Hepatocyte (in vitro differentiated cells): ENCODE results near the gene STAC3. TPM values are rescaled to one million over a fixed set of nuclear protein-coding genes. Genes with fewer than 3 reads are reported as not detected.
"Not testable (repeated sequence)": the region's sequence is repeated elsewhere in the genome, so short reads cannot be mapped to it uniquely, and the experiment has no call there.

Source experiments
- DNase-seq: peaks from one replicate; pipeline ENCODE4 v3.0.0-alpha.2; 2016; ENCODE audit warnings: low spot score
- H2AFZ ChIP-seq: fragments of 200-600 bp; sonication (generic); 2 replicates; pipeline ENCODE4 v1.6.0; 2016; ENCODE audit warnings: antibody characterized with exemption, mild to moderate bottlenecking
- H3K27ac ChIP-seq: fragments of 200-600 bp; sonication (generic); 2 replicates; pipeline ENCODE4 v1.5.1; 2016; ENCODE audit warnings: mild to moderate bottlenecking
- H3K27me3 ChIP-seq: fragments of 200-600 bp; sonication (generic); 2 replicates; pipeline ENCODE4 v1.6.1; 2016
- H3K36me3 ChIP-seq: fragments of 200-600 bp; sonication (generic); replicated peaks from 2 replicates; pipeline ENCODE4 v1.5.1; 2016; ENCODE audit warnings: low read depth; ENCODE audit not compliant: insufficient read depth
- H3K4me1 ChIP-seq: fragments of 200-600 bp; sonication (generic); 2 replicates; pipeline ENCODE4 v1.5.1; 2016; ENCODE audit warnings: mild to moderate bottlenecking, moderate library complexity; ENCODE audit not compliant: insufficient read depth
- H3K4me2 ChIP-seq: fragments of 200-600 bp; sonication (generic); 2 replicates; pipeline ENCODE4 v1.6.0; 2016
- H3K4me3 ChIP-seq: fragments of 200-600 bp; sonication (generic); 2 replicates; pipeline ENCODE4 v1.5.1; 2016; ENCODE audit warnings: mild to moderate bottlenecking
- H3K79me2 ChIP-seq: fragments of 200-600 bp; sonication (generic); 2 replicates; pipeline ENCODE4 v1.6.0; 2017; ENCODE audit warnings: mild to moderate bottlenecking
- H3K9me2 ChIP-seq: fragments of 200-600 bp; sonication (generic); replicated peaks from 2 replicates; pipeline ENCODE4 v1.6.0; 2017; ENCODE audit warnings: mild to moderate bottlenecking; ENCODE audit not compliant: insufficient read depth
- H3K9me3 ChIP-seq: fragments of 200-600 bp; sonication (generic); 2 replicates; pipeline ENCODE4 v1.5.1; 2016; ENCODE audit warnings: low read depth, mild to moderate bottlenecking
- H4K20me1 ChIP-seq: fragments of 200-600 bp; sonication (generic); 2 replicates; pipeline ENCODE4 v1.6.0; 2016; ENCODE audit warnings: mild to moderate bottlenecking; ENCODE audit not compliant: insufficient read depth, poor library complexity, severe bottlenecking
- CTCF ChIP-seq: fragments of 200-600 bp; sonication (generic); IDR thresholded peaks from 2 replicates; pipeline ENCODE4 v1.5.1; 2016; ENCODE audit warnings: antibody characterized with exemption, mild to moderate bottlenecking; ENCODE audit not compliant: poor library complexity
- EZH2 ChIP-seq: fragments of 200-600 bp; sonication (generic); IDR thresholded peaks from 2 replicates; pipeline ENCODE4 v1.6.1; 2016; ENCODE audit warnings: antibody characterized with exemption, mild to moderate bottlenecking, borderline replicate concordance
- EZH2phosphoT487 ChIP-seq: fragments of 200-600 bp; sonication (generic); IDR thresholded peaks from one replicate; pipeline ENCODE4 v1.6.1; 2018; ENCODE audit warnings: antibody characterized with exemption, mild to moderate bottlenecking, low read depth, moderate library complexity; ENCODE audit not compliant: unreplicated experiment, severe bottlenecking
- WGBS: methylation state at CpG from one replicate; pipeline ENCODE4 v1.1.6; 2016; ENCODE audit warnings: low lambda C conversion rate; ENCODE audit errors: missing lambda C conversion rate; 5-methylcytosine and 5-hydroxymethylcytosine counted together
- polyA plus RNA-seq: library from polyadenylated mRNA; unstranded; fragments of >200 nt; fragmentation: Nextera tagmentation; extraction: Ambion mirVana; gene quantifications from 2 replicates; pipeline ENCODE4 v1.2.1, GENCODE V29; 2016
- total RNA-seq: library from RNA; depleted of rRNA; stranded (reverse); fragments of >200 nt; gene quantifications from 2 replicates; pipeline ENCODE4 v1.2.3, GENCODE V29; 2014

STAC3 gene
- total and polyA plus RNA-seq, 2 experiments from 2014 or later = 0.23 to 0.83 TPM

- Histone ChIP-seq H3K4me2 (peak overlapping the region; percentile 59), H3K36me3 (no peaks in the 10 kb centered on the region), H3K4me3 (no peak overlapping the region), H4K20me1 (no peaks in the 10 kb centered on the region), H3K27ac (peak overlapping the region; percentile 88), H3K27me3 (no peaks in the 10 kb centered on the region), H3K79me2 (no peaks in the 10 kb centered on the region), H3K9me2 (no peaks in the 10 kb centered on the region), H3K4me1 (peaks cover 13% of the 10 kb centered on the region), H3K9me3 (no peaks in the 10 kb centered on the region), H2AFZ (no peak overlapping the region)
- TF ChIP-seq EZH2phosphoT487 = no peak
- DNase-seq = peak; percentile 88
- WGBS = 55% methylated on average over 9 of the region's 9 CpGs
These were observed 29.4 kb upstream of the STAC3 start for GRCh38 chr12:57280211-57281062.

- 95% methylated on average over 15 of the region's 15 CpGs for WGBS
- Histone ChIP-seq H2AFZ (no peak overlapping the region), H3K9me2 (no peaks in the 10 kb centered on the region), H3K27me3 (no peaks in the 10 kb centered on the region), H3K4me1 (peaks cover 13% of the 10 kb centered on the region), H3K36me3 (no peaks in the 10 kb centered on the region), H3K4me3 (no peak overlapping the region), H4K20me1 (no peaks in the 10 kb centered on the region), H3K27ac (no peak overlapping the region), H3K79me2 (no peaks in the 10 kb centered on the region), H3K9me3 (no peaks in the 10 kb centered on the region), H3K4me2 (no peak overlapping the region)
- TF ChIP-seq CTCF (no peak), EZH2phosphoT487 (no peak), EZH2 (no peak)
- no peak for DNase-seq
These were observed 27.7 kb upstream of the STAC3 start for GRCh38 chr12:57278465-57279381.

- Histone ChIP-seq H3K4me2 (no peak overlapping the region), H3K27me3 (no peaks in the 10 kb centered on the region), H4K20me1 (no peaks in the 10 kb centered on the region), H3K9me2 (no peaks in the 10 kb centered on the region), H3K4me1 (peaks cover 13% of the 10 kb centered on the region), H3K36me3 (no peaks in the 10 kb centered on the region), H3K9me3 (no peaks in the 10 kb centered on the region), H3K79me2 (no peaks in the 10 kb centered on the region), H3K4me3 (no peak overlapping the region), H3K27ac (no peak overlapping the region), H2AFZ (no peak overlapping the region)
- no peak for TF ChIP-seq EZH2phosphoT487
- TF ChIP-seq EZH2 = no peak
- peak; percentile 41 for TF ChIP-seq CTCF
- WGBS = 80% methylated on average over 4 of the region's 4 CpGs
- peak; percentile 40 for DNase-seq
These were observed 26.1 kb upstream of the STAC3 start for GRCh38 chr12:57276935-57277563.

GRCh38 chr12:57276233-57276632 is 25.2 kb upstream of the STAC3 start:
- not testable (repeated sequence) for H3K27me3 ChIP-seq, H3K9me2 ChIP-seq, H3K36me3 ChIP-seq, H3K4me2 ChIP-seq, H2AFZ ChIP-seq, H3K4me3 ChIP-seq, H3K27ac ChIP-seq, H4K20me1 ChIP-seq, DNase-seq, H3K79me2 ChIP-seq, H3K9me3 ChIP-seq
- WGBS = 95% methylated on average over 6 of the region's 6 CpGs
- H3K4me1 ChIP-seq = peaks cover 13% of the 10 kb centered on the region
